GM19467 (cell line): ENCODE measurements around the gene RAB9A.
"Not testable (repeated sequence)": the region's sequence is repeated elsewhere in the genome, so short reads cannot be mapped to it uniquely, and the experiment has no call there.

Experiments
- ATAC-seq: cut with Tn5 transposase; IDR thresholded peaks from one replicate; pipeline ENCODE4 v1.9.1; 2021; ENCODE audit warnings: mild to moderate bottlenecking, moderate library complexity; ENCODE audit not compliant: unreplicated experiment

Gene RAB9A

GRCh38 chrX:13669246-13669737, 19.6 kb upstream of the RAB9A start:
- ATAC-seq, result peak; percentile 87

GRCh38 chrX:13669755-13670154, 19.2 kb upstream of the RAB9A start:
- not testable (repeated sequence) for ATAC-seq

- no peak for ATAC-seq
Observed at GRCh38 chrX:13670197-13670596, 18.7 kb upstream of the RAB9A start.

- no peak for ATAC-seq
Observed at GRCh38 chrX:13673016-13673415, 15.9 kb upstream of the RAB9A start.

- ATAC-seq, result no peak
Observed at GRCh38 chrX:13676885-13677284, 12.0 kb upstream of the RAB9A start.

GRCh38 chrX:13679700-13680099, 9.2 kb upstream of the RAB9A start:
- not testable (repeated sequence) for ATAC-seq

GRCh38 chrX:13681595-13681994, 7.3 kb upstream of the RAB9A start:
- ATAC-seq, result no peak

- no peak for ATAC-seq
Observed at GRCh38 chrX:13684361-13684760, 4.6 kb upstream of the RAB9A start.

GRCh38 chrX:13685126-13685763, 3.7 kb upstream of the RAB9A start:
- ATAC-seq, result no peak

GRCh38 chrX:13687203-13687602, 1.7 kb upstream of the RAB9A start:
- no peak for ATAC-seq

- ATAC-seq, result no peak
Observed at GRCh38 chrX:13688384-13688957, 457 bp upstream of the RAB9A start.

GRCh38 chrX:13689741-13690211, 848 bp downstream of the RAB9A start:
- ATAC-seq, result no peak

- ATAC-seq, result no peak
Observed at GRCh38 chrX:13690836-13691235, 1.9 kb downstream of the RAB9A start.

- ATAC-seq, result no peak
Observed at GRCh38 chrX:13691841-13692371, 3.0 kb downstream of the RAB9A start.

GRCh38 chrX:13692771-13693231, 3.9 kb downstream of the RAB9A start:
- no peak for ATAC-seq

- ATAC-seq, result no peak
Observed at GRCh38 chrX:13693341-13693961, 4.5 kb downstream of the RAB9A start.

GRCh38 chrX:13694359-13694758, 5.4 kb downstream of the RAB9A start:
- no peak for ATAC-seq

GRCh38 chrX:13694983-13695382, 6.1 kb downstream of the RAB9A start:
- no peak for ATAC-seq

GRCh38 chrX:13695601-13696115, 6.7 kb downstream of the RAB9A start:
- ATAC-seq, result no peak

GRCh38 chrX:13697455-13697854, 8.5 kb downstream of the RAB9A start:
- ATAC-seq, result peak; percentile 57

GRCh38 chrX:13697976-13698375, 9.0 kb downstream of the RAB9A start:
- no peak for ATAC-seq

GRCh38 chrX:13698432-13698831, 9.5 kb downstream of the RAB9A start:
- no peak for ATAC-seq
